GM21390 (cell line): ENCODE results near the gene DPH1.
"Not testable (repeated sequence)": the region's sequence is repeated elsewhere in the genome, so short reads cannot be mapped to it uniquely, and the experiment has no call there.

Experiments
- ATAC-seq: cut with Tn5 transposase; IDR thresholded peaks from one replicate; pipeline ENCODE4 v1.9.1; 2021; ENCODE audit not compliant: unreplicated experiment

DPH1 gene

DNA sequence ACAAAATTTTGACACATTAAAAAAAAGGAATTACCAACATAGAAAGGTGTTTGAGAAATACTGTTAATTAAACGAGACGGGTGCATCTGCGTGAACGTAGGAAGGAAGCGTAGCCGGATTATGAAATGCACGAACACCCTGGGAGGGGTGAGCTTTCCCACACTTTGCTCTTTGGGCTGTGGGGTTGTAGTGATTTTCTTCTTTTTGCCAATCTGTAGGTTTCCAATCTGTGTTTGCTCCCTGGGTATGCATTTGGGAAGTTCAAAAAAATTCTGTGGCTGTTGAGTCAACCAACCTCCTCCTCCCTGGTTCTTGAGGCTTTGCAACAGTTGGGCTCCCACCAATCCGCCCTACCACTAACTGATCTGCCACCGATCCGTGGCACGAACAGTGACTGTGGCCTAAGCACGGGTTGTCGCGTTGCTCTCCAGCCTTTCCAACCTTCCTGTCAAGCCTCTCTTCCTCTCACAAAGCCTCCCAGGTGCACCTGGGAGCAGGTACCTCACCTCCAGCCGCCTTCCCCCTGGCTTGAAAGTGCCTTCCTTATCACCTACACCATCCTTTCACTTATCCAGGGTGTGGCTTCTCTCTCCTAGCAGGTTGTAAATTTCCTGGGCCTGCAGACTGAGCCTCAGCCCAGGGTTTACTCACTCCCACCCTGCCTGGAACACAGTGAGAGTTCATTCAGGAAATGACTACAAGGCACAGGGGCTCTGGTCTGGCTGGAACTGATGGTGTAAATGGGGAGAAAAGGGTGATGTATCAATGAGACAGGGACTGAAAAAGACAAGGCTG lies 21.4 kb upstream of the DPH1 start:
- ATAC-seq, result no peak

DNA sequence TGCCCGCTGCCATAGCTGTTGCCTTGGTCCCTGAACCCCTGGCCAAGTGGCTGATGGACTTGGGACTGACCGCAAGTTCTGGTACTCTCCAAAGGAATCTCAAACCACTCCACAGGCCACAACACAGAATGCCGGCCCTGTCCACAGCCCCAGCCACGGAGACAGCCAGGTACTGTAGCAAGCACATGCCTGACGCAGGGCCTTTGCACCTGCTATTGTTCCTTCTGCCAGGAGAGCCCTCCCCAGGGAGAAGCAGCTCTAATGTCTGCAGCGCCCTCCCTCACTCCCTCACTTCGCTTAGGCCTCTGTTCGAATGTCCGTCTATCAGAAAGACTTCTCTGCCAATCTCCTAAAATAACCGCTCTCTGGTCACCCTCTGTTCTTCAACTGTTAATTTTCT lies 20.2 kb upstream of the DPH1 start:
- no peak for ATAC-seq

- no peak for ATAC-seq
Observed at GRCh38 chr17:2011411-2012371, 18.3 kb upstream of the DPH1 start.

GRCh38 chr17:2012499-2012898 lies 17.5 kb upstream of the DPH1 start:
- no peak for ATAC-seq

- ATAC-seq, result not testable (repeated sequence)
Observed at GRCh38 chr17:2013220-2013993, 16.5 kb upstream of the DPH1 start.

DNA sequence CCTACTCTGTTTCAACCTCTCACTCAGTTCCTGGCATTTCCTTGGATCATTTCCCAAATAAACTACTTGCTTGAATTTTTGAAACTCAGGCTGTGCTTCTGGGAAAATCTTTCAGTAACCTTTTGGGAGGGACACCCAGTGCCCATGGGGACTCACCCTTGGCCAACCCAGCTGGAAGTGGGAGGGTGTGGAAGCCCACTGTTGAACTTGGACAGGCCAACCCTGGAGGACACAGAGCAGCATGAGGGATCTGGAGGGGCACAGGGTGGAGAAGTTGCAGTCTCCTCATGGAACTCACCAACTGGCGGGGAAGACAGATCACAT lies 16.0 kb upstream of the DPH1 start:
- ATAC-seq, result no peak

DNA sequence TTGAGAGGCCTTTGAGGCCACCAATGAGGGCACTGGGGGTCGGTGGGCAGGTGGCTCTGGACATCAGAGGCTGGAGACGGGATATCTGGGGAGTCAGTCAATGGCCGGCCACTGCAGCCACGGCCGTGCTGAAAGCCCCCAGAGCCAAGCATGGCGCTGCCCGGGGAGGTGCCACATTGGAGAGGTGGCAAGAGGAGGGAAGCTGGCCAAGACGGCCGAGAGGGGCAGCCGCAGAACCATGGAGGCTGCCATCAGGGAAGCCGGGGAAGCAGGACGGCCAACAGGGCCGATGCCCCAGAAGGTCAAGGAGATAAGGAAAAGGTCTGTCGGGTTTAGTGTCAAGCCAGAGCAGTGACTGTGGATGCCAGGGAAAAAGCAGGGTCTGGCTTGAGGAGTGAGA lies 14.6 kb upstream of the DPH1 start:
- no peak for ATAC-seq

- ATAC-seq, result no peak
Observed at GRCh38 chr17:2016494-2016893, 13.5 kb upstream of the DPH1 start.

DNA sequence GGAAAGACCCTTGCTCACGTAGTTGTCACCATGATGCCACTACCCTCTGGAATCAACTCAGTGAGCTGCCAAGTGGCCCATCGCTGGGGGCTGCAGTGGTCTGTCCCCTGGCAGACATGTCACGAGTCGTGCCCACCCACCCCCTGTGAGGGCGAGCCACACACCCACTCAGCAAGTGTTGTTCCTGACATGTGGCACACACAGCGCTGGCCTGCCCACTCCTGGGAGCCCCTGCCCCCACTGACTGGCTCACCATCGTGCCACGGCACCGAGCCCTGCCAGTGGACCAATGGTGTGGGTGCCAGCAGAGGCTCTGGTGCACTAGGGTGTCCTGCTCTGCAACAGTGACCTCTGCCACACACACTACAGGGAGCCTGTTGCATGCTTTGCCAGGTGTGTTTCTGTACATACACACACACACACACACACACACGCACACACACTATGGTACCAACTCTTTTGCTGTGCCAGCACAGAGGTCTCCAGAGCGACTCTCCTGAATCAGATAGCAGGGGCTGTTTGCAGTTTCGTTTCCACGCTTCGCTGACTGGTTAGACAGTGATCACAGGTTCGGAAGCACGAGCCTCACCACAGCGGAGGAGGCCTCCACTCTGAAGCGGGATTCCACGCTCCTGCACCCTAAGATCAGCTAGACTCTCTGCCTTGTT lies 12.5 kb upstream of the DPH1 start:
- no peak for ATAC-seq

- ATAC-seq, result no peak
Observed at GRCh38 chr17:2018716-2019510, 11.0 kb upstream of the DPH1 start.

GRCh38 chr17:2019723-2020122 lies 10.2 kb upstream of the DPH1 start:
- ATAC-seq, result no peak

- ATAC-seq, result no peak
Observed at GRCh38 chr17:2020721-2021120, 9.2 kb upstream of the DPH1 start.

GRCh38 chr17:2022647-2023240 lies 7.2 kb upstream of the DPH1 start:
- ATAC-seq, result no peak

- ATAC-seq, result no peak
Observed at GRCh38 chr17:2023256-2023655, 6.7 kb upstream of the DPH1 start.

GRCh38 chr17:2023692-2024571 lies 6.0 kb upstream of the DPH1 start:
- no peak for ATAC-seq

GRCh38 chr17:2024572-2025219 lies 5.3 kb upstream of the DPH1 start:
- ATAC-seq, result no peak

GRCh38 chr17:2025220-2025621 lies 4.7 kb upstream of the DPH1 start, which contains the start of gene RTN4RL1:
RTN4RL1 (minus strand) TSS chr17:2025334; CDS start chr17:2024865, 469 bp downstream.
- ATAC-seq, result no peak
